ENCODE measurements around the gene CLEC16A. TPM values are rescaled to one million over a fixed set of nuclear protein-coding genes. Genes with fewer than 3 reads are reported as not detected.
A peak's percentile ranks its signal among the peaks of the same experiment; 100 is the strongest.
"Not testable (repeated sequence)": the region's sequence is repeated elsewhere in the genome, so short reads cannot be mapped to it uniquely, and the experiment has no call there.

Gene CLEC16A
- total RNA-seq, 1 donor from 2014 or later, result 15.8 TPM

GRCh38 chr16:11101283-11101682, 156.9 kb downstream of the CLEC16A start:
- H3K27me3 ChIP-seq (ENCODE audit: control insufficient read depth, insufficient read depth, low read length), result no peaks in the 10 kb centered on the region
- FAIRE-seq, result no peak
- TF ChIP-seq CTCF (IDR thresholded peaks at IDR 0.05; ENCODE audit: insufficient read depth, low read length, severe bottlenecking), result no peak
- H3K36me3 ChIP-seq (ENCODE audit: control insufficient read depth, insufficient read depth, low read length), result no peaks in the 10 kb centered on the region
- DNase-seq (ENCODE audit: low read depth), result no peak
- H3K4me3 ChIP-seq (ENCODE audit: low read depth, low read length), result no peak overlapping the region

GRCh38 chr16:11101695-11102522, 157.5 kb downstream of the CLEC16A start:
- FAIRE-seq, result no peak
- Histone ChIP-seq H3K27me3 (ENCODE audit: control insufficient read depth, insufficient read depth, low read length) (no peaks in the 10 kb centered on the region), H3K4me3 (ENCODE audit: low read depth, low read length) (no peak overlapping the region), H3K36me3 (ENCODE audit: control insufficient read depth, insufficient read depth, low read length) (no peaks in the 10 kb centered on the region)
- peak; percentile 34 for DNase-seq (ENCODE audit: low read depth)
- no peak for TF ChIP-seq CTCF (IDR thresholded peaks at IDR 0.05; ENCODE audit: insufficient read depth, low read length, severe bottlenecking)

GRCh38 chr16:11102523-11102898, 158.1 kb downstream of the CLEC16A start:
- H3K36me3 ChIP-seq (ENCODE audit: control insufficient read depth, insufficient read depth, low read length), result no peaks in the 10 kb centered on the region
- H3K27me3 ChIP-seq (ENCODE audit: control insufficient read depth, insufficient read depth, low read length), result no peaks in the 10 kb centered on the region
- DNase-seq (ENCODE audit: low read depth), result no peak
- no peak overlapping the region for H3K4me3 ChIP-seq (ENCODE audit: low read depth, low read length)
- no peak for TF ChIP-seq CTCF (IDR thresholded peaks at IDR 0.05; ENCODE audit: insufficient read depth, low read length, severe bottlenecking)
- FAIRE-seq, result no peak

- DNase-seq (ENCODE audit: low read depth); FAIRE-seq; H3K4me3 ChIP-seq (ENCODE audit: low read depth, low read length); H3K27me3 ChIP-seq (ENCODE audit: control insufficient read depth, insufficient read depth, low read length); H3K36me3 ChIP-seq (ENCODE audit: control insufficient read depth, insufficient read depth, low read length): not testable (repeated sequence)
These were observed 158.9 kb downstream of the CLEC16A start for GRCh38 chr16:11103301-11103700.

GRCh38 chr16:11104168-11105037, 160.0 kb downstream of the CLEC16A start:
- TF ChIP-seq CTCF (IDR thresholded peaks at IDR 0.05; ENCODE audit: insufficient read depth, low read length, severe bottlenecking), result no peak
- FAIRE-seq, result no peak
- H3K4me3 ChIP-seq (ENCODE audit: low read depth, low read length), result no peak overlapping the region

More at GRCh38 chr16:11104168-11105037, 160.0 kb downstream of the CLEC16A start:
- no peaks in the 10 kb centered on the region for H3K36me3 ChIP-seq (ENCODE audit: control insufficient read depth, insufficient read depth, low read length)
- no peaks in the 10 kb centered on the region for H3K27me3 ChIP-seq (ENCODE audit: control insufficient read depth, insufficient read depth, low read length)
- DNase-seq (ENCODE audit: low read depth), result no peak

Data from bronchial epithelial cell (primary cell).